GM12872 (cell line): ENCODE measurements around the gene NELFB.

Experiments used
- CTCF ChIP-seq: IDR thresholded peaks from 3 replicates; pipeline ENCODE4 v1.5.1; 2011; ENCODE audit warnings: low read depth, mild to moderate bottlenecking, low read length, moderate library complexity; ENCODE audit not compliant: insufficient read depth

Gene NELFB

GRCh38 chr9:137225699-137226331, 29.3 kb upstream of the NELFB start:
- TF ChIP-seq CTCF, result no peak

GRCh38 chr9:137226338-137227053, 28.6 kb upstream of the NELFB start:
- no peak for TF ChIP-seq CTCF

- peak; percentile 97 for TF ChIP-seq CTCF
These were observed 27.9 kb upstream of the NELFB start, which contains the start of gene RNF224 for GRCh38 chr9:137227054-137227852. RNF224 (plus strand) TSS chr9:137227502; CDS start chr9:137228336, 834 bp downstream.

- no peak for TF ChIP-seq CTCF
These were observed 27.1 kb upstream of the NELFB start for GRCh38 chr9:137227853-137228505.

- TF ChIP-seq CTCF, result no peak
These were observed 26.6 kb upstream of the NELFB start for GRCh38 chr9:137228506-137228967.

GRCh38 chr9:137228968-137229896, 25.9 kb upstream of the NELFB start:
- no peak for TF ChIP-seq CTCF
